ENCODE results near the gene IGF2BP2. TPM values are rescaled to one million over a fixed set of nuclear protein-coding genes. Genes with fewer than 3 reads are reported as not detected.
"Not testable (repeated sequence)": the region's sequence is repeated elsewhere in the genome, so short reads cannot be mapped to it uniquely, and the experiment has no call there.

IGF2BP2 gene
- total RNA-seq, 1 experiment from 2014 or later = 133 TPM

- TF ChIP-seq ZNF512 (CRISPR knock-in tag; IDR thresholded peaks at IDR 0.05; ENCODE audit: borderline replicate concordance) (no peak), AFF4 (CRISPR knock-in tag; IDR thresholded peaks at IDR 0.05; ENCODE audit: borderline replicate concordance) (no peak)
These were observed 17.3 kb downstream of the IGF2BP2 start (continued) for GRCh38 chr3:185807445-185808068.

- ChIA-PET POLR2A (interaction anchor here (0.5 kb wide), 1 partner anchor 1723 kb away, joined by 6 read pairs; no protein-coding TSS in a partner anchor), CTCF (interaction anchor here (0.6 to 0.9 kb wide), 2 partner anchors 9 to 138 kb away, joined by 3 read pairs; no protein-coding TSS in a partner anchor)
- not testable (repeated sequence) for H3K27me3 Mint-ChIP-seq (ENCODE audit: low read depth); H3K27ac Mint-ChIP-seq; H3K4me3 Mint-ChIP-seq; DNase-seq (ENCODE audit: low spot score); H3K36me3 Mint-ChIP-seq; H3K9me3 Mint-ChIP-seq
- ATAC-seq = peak; percentile 54
- peaks cover 77% of the 10 kb centered on the region for H3K4me1 Mint-ChIP-seq
These were observed 26.1 kb downstream of the IGF2BP2 start for GRCh38 chr3:185798831-185799110.

GRCh38 chr3:185797993-185798830 is 26.6 kb downstream of the IGF2BP2 start:
- peak; percentile 55; the same call in 1 of the 2 replicates for TF ChIP-seq ZNF121 (CRISPR knock-in tag; IDR thresholded peaks at IDR 0.05)
- TF ChIP-seq ZSCAN18 (CRISPR knock-in tag; IDR thresholded peaks at IDR 0.05) = no peak
- Mint-ChIP-seq H3K4me1 (peaks cover 80% of the 10 kb centered on the region), H3K9me3 (no peaks in the 10 kb centered on the region), H3K27me3 (ENCODE audit: low read depth) (no peaks in the 10 kb centered on the region), H3K36me3 (peaks cover 2% of the 10 kb centered on the region; the same call in 1 of the 2 replicates), H3K27ac (no peak overlapping the region), H3K4me3 (no peak overlapping the region)
- no peak for ATAC-seq
- CTCF ChIA-PET = no interaction called here
- no peak for DNase-seq (ENCODE audit: low spot score)
- POLR2A ChIA-PET = interaction anchor here (0.5 to 0.7 kb wide), 3 partner anchors 8 to 1723 kb away, joined by 3 to 6 read pairs (median 3); no protein-coding TSS in a partner anchor

GRCh38 chr3:185797108-185797881 is 27.5 kb downstream of the IGF2BP2 start:
- TF ChIP-seq MXD4 (CRISPR knock-in tag; IDR thresholded peaks at IDR 0.05; ENCODE audit: borderline replicate concordance) = no peak
- TF ChIP-seq ZNF671 (CRISPR knock-in tag; IDR thresholded peaks at IDR 0.05) = no peak
- no peak for TF ChIP-seq FOXP1 (CRISPR knock-in tag; IDR thresholded peaks at IDR 0.05; ENCODE audit: borderline replicate concordance)
- peaks cover 2% of the 10 kb centered on the region; the same call in 1 of the 2 replicates for H3K36me3 Mint-ChIP-seq
- H3K27ac Mint-ChIP-seq = peak overlapping the region; percentile 42
- no peak overlapping the region for H3K4me3 Mint-ChIP-seq
- H3K9me3 Mint-ChIP-seq = no peaks in the 10 kb centered on the region
- DNase-seq (ENCODE audit: low spot score) (no peak), ATAC-seq (no peak; the same call in 1 of the 2 replicates)
- H3K27me3 Mint-ChIP-seq (ENCODE audit: low read depth) = no peaks in the 10 kb centered on the region
- CTCF ChIA-PET = interaction anchor here (0.6 to 1.7 kb wide), 4 partner anchors 8 to 162 kb away, joined by 3 to 7 read pairs (median 3); no protein-coding TSS in a partner anchor
- H3K4me1 Mint-ChIP-seq = peaks cover 81% of the 10 kb centered on the region
- POLR2A ChIA-PET = interaction anchor here (0.6 to 1.2 kb wide), 3 partner anchors 8 to 15 kb away, joined by 3 to 5 read pairs (median 3); no protein-coding TSS in a partner anchor

Measured in WTC11 (cell line).